ENCODE results near the gene SP110.

The SP110 gene

GRCh38 chr2:230262246-230262645 is 42.5 kb upstream of the SP110 start:
- DNase-seq (ENCODE audit: low read depth, low spot score) = no peak
- H3K4me3 ChIP-seq (ENCODE audit: low read depth, low read length) = no peak overlapping the region
- ChIA-PET CTCF (no interaction called here), POLR2A (no interaction called here)
- TF ChIP-seq CTCF (IDR thresholded peaks at IDR 0.05; ENCODE audit: insufficient read depth, low read length, missing control alignments) = no peak

- no peak overlapping the region for H3K4me3 ChIP-seq (ENCODE audit: low read depth, low read length)
- TF ChIP-seq CTCF (IDR thresholded peaks at IDR 0.05; ENCODE audit: insufficient read depth, low read length, missing control alignments) = no peak
- DNase-seq (ENCODE audit: low read depth, low spot score) = no peak
- ChIA-PET CTCF (no interaction called here), POLR2A (no interaction called here)
These were observed 38.7 kb upstream of the SP110 start for GRCh38 chr2:230258483-230258882.

GRCh38 chr2:230256733-230257332 is 37.0 kb upstream of the SP110 start:
- no peak for DNase-seq (ENCODE audit: low read depth, low spot score)
- no peak for TF ChIP-seq CTCF (IDR thresholded peaks at IDR 0.05; ENCODE audit: insufficient read depth, low read length, missing control alignments)
- CTCF ChIA-PET = no interaction called here
- H3K4me3 ChIP-seq (ENCODE audit: low read depth, low read length) = no peak overlapping the region
- POLR2A ChIA-PET = no interaction called here

GRCh38 chr2:230254152-230254881 is 34.5 kb upstream of the SP110 start:
- H3K4me3 ChIP-seq (ENCODE audit: low read depth, low read length) = no peak overlapping the region
- no peak for TF ChIP-seq CTCF (IDR thresholded peaks at IDR 0.05; ENCODE audit: insufficient read depth, low read length, missing control alignments)
- DNase-seq (ENCODE audit: low read depth, low spot score) = no peak
- POLR2A ChIA-PET = no interaction called here
- CTCF ChIA-PET = no interaction called here

GRCh38 chr2:230250231-230250630 is 30.4 kb upstream of the SP110 start:
- POLR2A ChIA-PET = no interaction called here

GRCh38 chr2:230246206-230246605 is 26.4 kb upstream of the SP110 start:
- DNase-seq (ENCODE audit: low read depth, low spot score) = no peak
- no peak for TF ChIP-seq CTCF (IDR thresholded peaks at IDR 0.05; ENCODE audit: insufficient read depth, low read length, missing control alignments)
- POLR2A ChIA-PET = no interaction called here
- no peak overlapping the region for H3K4me3 ChIP-seq (ENCODE audit: low read depth, low read length)
- CTCF ChIA-PET = no interaction called here

More at GRCh38 chr2:230250231-230250630, 30.4 kb upstream of the SP110 start:
- DNase-seq (ENCODE audit: low read depth, low spot score) = no peak
- CTCF ChIA-PET = no interaction called here
- no peak for TF ChIP-seq CTCF (IDR thresholded peaks at IDR 0.05; ENCODE audit: insufficient read depth, low read length, missing control alignments)
- no peak overlapping the region for H3K4me3 ChIP-seq (ENCODE audit: low read depth, low read length)
